GM23248 (cell line): ENCODE data around the gene CORO2A.

ENCODE experiments used
- EZH2 ChIP-seq: fragments of 200-600 bp; sonication (generic); IDR thresholded peaks from 2 replicates; pipeline ENCODE4 v1.6.1; 2018; ENCODE audit warnings: antibody characterized with exemption, mild to moderate bottlenecking; ENCODE audit not compliant: insufficient read depth, poor library complexity, severe bottlenecking
- EZH2phosphoT487 ChIP-seq: fragments of 200-600 bp; sonication (generic); IDR thresholded peaks from 2 replicates; pipeline ENCODE4 v1.6.1; 2018; ENCODE audit warnings: antibody characterized with exemption, moderate library complexity, mild to moderate bottlenecking, low read depth; ENCODE audit not compliant: insufficient read depth

GRCh38 chr9:98097836-98098235 lies 94.6 kb downstream of the CORO2A start:
- TF ChIP-seq EZH2: no peak
- TF ChIP-seq EZH2phosphoT487: no peak
